Forelimb muscle (tissue), 1 donor: Measurements from ENCODE around the gene UTP25. TPM values are rescaled to one million over a fixed set of nuclear protein-coding genes. Genes with fewer than 3 reads are reported as not detected.

Experiments
- DNase-seq: peaks from one replicate; pipeline ENCODE4 v3.0.0-alpha.2; 2013; ENCODE audit warnings: low read depth
- polyA plus RNA-seq: library from polyadenylated mRNA; unstranded; fragments of 120-200 nt; gene quantifications from one replicate; pipeline ENCODE4 v1.2.1, GENCODE V29; 2013; ENCODE audit not compliant: insufficient read length

UTP25 gene
- polyA plus RNA-seq, 1 donor: 6.1 TPM

GRCh38 chr1:209839875-209840546, 12.2 kb downstream of the UTP25 start:
- no peak for DNase-seq

GRCh38 chr1:209840611-209841010, 12.8 kb downstream of the UTP25 start:
- no peak for DNase-seq

- no peak for DNase-seq
Observed at GRCh38 chr1:209844695-209845407, 17.1 kb downstream of the UTP25 start.

- DNase-seq: no peak
Observed at GRCh38 chr1:209845408-209845725, 17.6 kb downstream of the UTP25 start.

GRCh38 chr1:209849388-209849787, 21.6 kb downstream of the UTP25 start:
- no peak for DNase-seq

- DNase-seq: no peak
Observed at GRCh38 chr1:209850342-209850979, 22.7 kb downstream of the UTP25 start.

GRCh38 chr1:209853676-209854075, 25.9 kb downstream of the UTP25 start:
- DNase-seq: no peak

- DNase-seq: no peak
Observed at GRCh38 chr1:209854196-209854595, 26.4 kb downstream of the UTP25 start.

- DNase-seq: no peak
Observed at GRCh38 chr1:209855006-209855405, 27.2 kb downstream of the UTP25 start.

- no peak for DNase-seq
Observed at GRCh38 chr1:209855623-209856022, 27.9 kb downstream of the UTP25 start.

- DNase-seq: no peak
Observed at GRCh38 chr1:209858561-209859103, 30.9 kb downstream of the UTP25 start.

- DNase-seq: no peak
Observed at GRCh38 chr1:209860293-209860881, 32.6 kb downstream of the UTP25 start.

GRCh38 chr1:209861242-209861641, 33.5 kb downstream of the UTP25 start:
- DNase-seq: no peak

- no peak for DNase-seq
Observed at GRCh38 chr1:209862391-209863356, 34.9 kb downstream of the UTP25 start.

GRCh38 chr1:209863766-209864485, 36.2 kb downstream of the UTP25 start:
- no peak for DNase-seq

GRCh38 chr1:209866201-209866600, 38.4 kb downstream of the UTP25 start:
- DNase-seq: no peak

GRCh38 chr1:209869291-209870149, 41.7 kb downstream of the UTP25 start:
- DNase-seq: peak; percentile 47

GRCh38 chr1:209870151-209870831, 42.5 kb downstream of the UTP25 start:
- peak; percentile 75 for DNase-seq

GRCh38 chr1:209871006-209871405, 43.2 kb downstream of the UTP25 start:
- DNase-seq: no peak
